Rectal smooth muscle tissue (tissue), 1 donor: ENCODE measurements around the gene RIN3.

Experiments used
- H3K27ac ChIP-seq: one replicate; pipeline ENCODE4 v1.7.0; 2013; ENCODE audit warnings: low read depth, low read length, inconsistent platforms
- H3K27me3 ChIP-seq: one replicate; pipeline ENCODE4 v1.7.0; 2013; ENCODE audit warnings: low read length; ENCODE audit not compliant: control insufficient read depth, insufficient read depth
- H3K36me3 ChIP-seq: one replicate; pipeline ENCODE4 v1.7.0; 2013; ENCODE audit warnings: low read length; ENCODE audit not compliant: control insufficient read depth, insufficient read depth
- H3K4me1 ChIP-seq: one replicate; pipeline ENCODE4 v1.7.0; 2013; ENCODE audit warnings: low read length; ENCODE audit not compliant: control insufficient read depth, insufficient read depth
- H3K4me3 ChIP-seq: one replicate; pipeline ENCODE4 v1.7.0; 2013; ENCODE audit warnings: low read length
- H3K9ac ChIP-seq: one replicate; pipeline ENCODE4 v1.7.0; 2013; ENCODE audit warnings: low read length

RIN3 gene

DNA sequence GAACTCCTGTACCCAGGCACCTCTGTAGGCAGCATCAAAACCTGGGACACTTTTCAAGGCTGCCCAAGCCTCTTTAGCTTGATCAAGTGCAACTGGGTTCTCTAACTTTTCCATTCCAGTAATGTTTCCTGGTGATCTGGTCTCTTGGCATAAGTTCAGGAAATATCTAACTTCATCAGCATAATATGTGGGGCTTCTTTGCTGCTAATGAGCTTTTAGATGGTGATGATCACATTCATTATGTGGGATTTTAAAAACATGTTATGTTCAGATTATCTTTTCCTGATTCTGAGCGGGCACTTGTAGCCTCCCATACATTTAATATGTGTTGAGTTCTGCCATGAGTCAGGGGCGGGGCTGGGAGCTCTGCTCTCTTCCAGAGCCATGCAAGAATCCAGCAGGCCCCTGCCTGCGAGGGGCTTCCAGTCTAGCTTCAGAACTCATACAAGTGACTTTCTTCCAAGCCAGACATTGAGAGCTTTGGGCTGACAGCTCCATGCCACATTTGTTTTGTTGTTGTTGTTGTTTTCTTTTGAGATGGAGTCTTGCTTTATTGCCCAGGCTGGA is 39.5 kb upstream of the RIN3 start:
- no peaks in the 10 kb centered on the region for H3K4me1 ChIP-seq
- H3K27ac ChIP-seq: no peak overlapping the region
- no peak overlapping the region for H3K4me3 ChIP-seq
- no peaks in the 10 kb centered on the region for H3K27me3 ChIP-seq
- no peaks in the 10 kb centered on the region for H3K36me3 ChIP-seq
- no peak overlapping the region for H3K9ac ChIP-seq

DNA sequence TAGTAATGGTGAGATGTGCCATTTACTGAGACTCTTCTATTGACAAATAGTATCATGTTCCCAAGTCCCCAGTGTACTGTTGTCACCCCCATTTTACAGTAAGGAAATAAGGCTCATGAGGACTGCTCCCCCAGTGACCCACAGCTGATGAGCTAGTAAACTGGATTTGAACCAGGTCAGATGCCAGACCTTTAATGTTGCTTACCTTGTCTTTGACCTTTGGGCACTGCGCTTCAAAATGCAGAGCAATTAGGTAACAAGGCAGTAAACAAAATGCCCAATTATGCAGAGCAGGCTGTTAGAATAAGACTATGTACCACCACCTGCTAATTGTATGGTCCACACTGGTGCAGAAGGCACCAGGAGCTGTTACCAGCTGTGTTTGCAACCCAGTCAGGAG is 38.5 kb upstream of the RIN3 start:
- Histone ChIP-seq H3K27me3 (no peaks in the 10 kb centered on the region), H3K27ac (no peak overlapping the region), H3K36me3 (no peaks in the 10 kb centered on the region), H3K4me3 (no peak overlapping the region), H3K9ac (no peak overlapping the region), H3K4me1 (no peaks in the 10 kb centered on the region)

DNA sequence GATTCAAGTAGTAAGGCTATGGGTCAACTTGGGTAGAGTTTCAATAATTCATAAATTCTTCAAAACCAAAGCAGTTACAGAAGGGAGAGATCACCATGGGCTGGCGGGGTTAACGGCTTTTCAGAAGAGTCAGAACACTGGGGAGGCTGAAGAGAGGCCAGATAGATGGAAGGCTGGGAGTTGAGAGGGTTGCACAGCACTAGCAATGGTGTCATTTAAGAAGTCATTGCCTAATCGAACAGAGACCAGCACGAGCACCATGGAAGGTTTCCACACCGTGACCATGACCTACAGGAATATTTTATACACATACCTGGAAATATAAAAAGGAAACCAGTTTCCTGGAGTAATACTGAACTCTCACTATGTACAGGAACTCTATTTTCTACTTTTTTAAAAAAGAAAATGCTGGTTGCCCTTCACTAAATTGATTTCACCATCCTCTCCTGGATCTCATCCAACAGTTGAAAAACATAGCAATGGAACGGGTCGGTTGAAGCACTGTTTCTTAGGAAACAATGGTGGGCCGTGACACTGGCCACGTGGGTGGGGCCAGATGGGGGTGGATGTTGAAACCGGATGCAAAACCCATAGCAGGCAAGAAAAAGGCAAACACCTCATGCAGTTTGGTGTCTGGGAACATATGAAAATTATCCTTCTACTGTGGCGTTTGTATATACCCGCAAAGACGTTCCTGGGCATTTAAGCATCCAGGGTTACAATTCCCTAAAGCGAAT is 38.0 kb upstream of the RIN3 start:
- no peak overlapping the region for H3K4me3 ChIP-seq
- H3K36me3 ChIP-seq: no peaks in the 10 kb centered on the region
- no peaks in the 10 kb centered on the region for H3K4me1 ChIP-seq
- no peak overlapping the region for H3K27ac ChIP-seq
- no peak overlapping the region for H3K9ac ChIP-seq
- H3K27me3 ChIP-seq: no peaks in the 10 kb centered on the region

DNA sequence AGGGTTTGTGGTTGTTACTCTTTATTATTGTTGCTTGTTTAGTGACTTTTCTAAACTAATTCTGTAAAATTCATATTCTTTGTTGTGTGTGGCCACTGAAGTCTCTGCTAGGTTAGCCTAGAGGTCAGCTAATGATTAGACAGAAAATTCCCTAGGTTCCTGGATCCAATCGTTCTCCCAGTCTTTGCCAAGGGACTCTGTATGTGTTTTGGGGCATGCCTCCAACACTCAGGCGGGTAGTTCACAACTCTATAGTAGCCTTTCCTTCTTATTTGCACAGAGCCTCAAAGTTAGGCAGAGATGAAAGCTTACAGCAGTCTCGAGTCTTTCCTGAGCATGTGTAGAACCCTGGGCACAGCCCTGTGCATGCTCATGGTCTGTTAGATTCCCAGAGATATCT is 32.7 kb upstream of the RIN3 start:
- H3K4me1 ChIP-seq: no peaks in the 10 kb centered on the region
- H3K27me3 ChIP-seq: no peaks in the 10 kb centered on the region
- no peak overlapping the region for H3K9ac ChIP-seq
- H3K27ac ChIP-seq: no peak overlapping the region
- H3K4me3 ChIP-seq: no peak overlapping the region
- H3K36me3 ChIP-seq: no peaks in the 10 kb centered on the region

DNA sequence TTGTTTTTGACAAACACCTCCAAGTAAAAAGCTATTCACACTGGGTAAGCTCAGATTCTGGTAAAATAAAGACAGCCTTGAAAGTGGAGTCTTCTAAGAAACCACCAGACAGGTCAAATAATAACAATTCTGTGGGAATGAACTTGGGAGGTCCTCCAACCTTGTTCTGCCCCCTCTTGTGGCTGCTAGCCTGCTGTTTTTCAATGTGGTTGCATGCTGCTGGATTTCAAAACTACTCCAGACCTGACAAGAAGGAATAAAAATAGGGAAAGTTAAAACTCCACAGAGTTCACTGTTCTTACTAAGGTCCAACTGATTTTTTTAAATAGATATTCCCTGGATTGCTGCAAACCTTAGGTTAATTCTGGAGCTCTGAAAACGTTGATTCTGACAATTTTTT is 32.2 kb upstream of the RIN3 start:
- no peak overlapping the region for H3K9ac ChIP-seq
- H3K4me3 ChIP-seq: no peak overlapping the region
- no peaks in the 10 kb centered on the region for H3K4me1 ChIP-seq
- H3K27ac ChIP-seq: no peak overlapping the region
- no peaks in the 10 kb centered on the region for H3K27me3 ChIP-seq
- no peaks in the 10 kb centered on the region for H3K36me3 ChIP-seq

DNA sequence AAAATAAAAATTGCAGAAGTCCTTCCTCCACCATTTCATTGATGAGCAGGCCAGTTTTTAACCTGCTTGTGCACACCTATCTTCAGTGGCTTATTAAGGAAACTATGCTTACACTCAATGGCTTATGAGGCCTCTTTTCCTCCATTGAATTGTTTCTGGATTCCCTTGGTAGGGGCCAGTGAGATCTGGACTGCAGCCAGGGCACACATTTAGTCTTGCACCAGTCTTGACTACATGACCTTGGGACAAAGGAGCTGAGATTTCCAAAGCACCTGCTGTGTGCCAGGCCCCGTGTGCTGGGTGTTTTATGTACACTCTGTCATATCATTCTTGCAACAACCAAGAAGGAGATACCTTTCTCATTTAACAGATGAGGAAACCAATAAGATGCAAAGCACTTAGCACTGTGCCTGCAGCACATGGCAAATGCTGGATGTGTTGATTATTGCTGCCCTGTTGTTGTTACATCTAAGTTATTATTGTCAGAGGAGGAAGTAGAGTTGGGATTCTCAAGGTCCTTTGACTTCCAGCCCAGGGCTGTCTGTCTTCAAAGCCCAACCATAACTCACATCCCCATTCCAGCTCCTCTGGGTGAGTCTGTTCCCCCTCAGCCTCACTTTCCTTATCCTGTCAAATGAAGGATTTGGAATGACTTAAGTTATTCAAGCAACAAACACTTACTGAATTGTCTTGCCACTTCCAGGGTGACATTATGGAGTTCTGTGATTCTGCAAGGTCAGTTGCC is 31.6 kb upstream of the RIN3 start:
- H3K36me3 ChIP-seq: no peaks in the 10 kb centered on the region
- H3K27ac ChIP-seq: no peak overlapping the region
- H3K9ac ChIP-seq: no peak overlapping the region
- H3K27me3 ChIP-seq: no peaks in the 10 kb centered on the region
- no peak overlapping the region for H3K4me3 ChIP-seq
- H3K4me1 ChIP-seq: no peaks in the 10 kb centered on the region

DNA sequence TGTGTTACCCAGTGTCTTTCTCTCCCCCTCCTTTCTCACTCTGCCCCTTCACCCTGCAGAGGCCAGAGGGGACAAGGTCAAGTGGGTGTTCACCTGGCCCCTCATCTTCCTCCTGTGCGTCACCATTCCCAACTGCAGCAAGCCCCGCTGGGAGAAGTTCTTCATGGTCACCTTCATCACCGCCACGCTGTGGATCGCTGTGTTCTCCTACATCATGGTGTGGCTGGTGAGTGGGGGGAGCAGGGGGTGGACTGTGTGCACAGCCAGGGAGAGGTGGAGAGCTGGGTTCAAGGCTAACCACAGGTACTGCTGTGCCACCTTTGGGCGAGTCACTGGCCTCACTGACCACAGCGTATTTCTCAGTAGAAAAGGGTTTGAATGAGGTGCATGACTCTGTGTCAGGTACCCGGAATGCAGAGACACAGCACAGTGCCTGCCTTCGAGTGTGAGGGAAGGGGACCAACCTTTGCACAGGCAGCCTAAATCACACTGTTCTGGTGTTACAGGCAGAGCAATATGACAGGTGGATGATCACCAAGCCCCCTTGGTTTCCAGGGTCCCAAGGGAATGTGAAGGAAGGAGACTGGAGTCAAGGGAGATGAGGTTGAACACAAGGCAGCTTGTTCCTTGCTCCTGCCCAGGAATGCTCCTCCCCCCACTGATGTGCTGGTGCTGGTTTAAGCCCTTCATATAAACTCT is 30.8 kb upstream of the RIN3 start:
- Histone ChIP-seq H3K27ac (no peak overlapping the region), H3K27me3 (no peaks in the 10 kb centered on the region), H3K4me1 (no peaks in the 10 kb centered on the region), H3K4me3 (no peak overlapping the region), H3K9ac (no peak overlapping the region), H3K36me3 (no peaks in the 10 kb centered on the region)

DNA sequence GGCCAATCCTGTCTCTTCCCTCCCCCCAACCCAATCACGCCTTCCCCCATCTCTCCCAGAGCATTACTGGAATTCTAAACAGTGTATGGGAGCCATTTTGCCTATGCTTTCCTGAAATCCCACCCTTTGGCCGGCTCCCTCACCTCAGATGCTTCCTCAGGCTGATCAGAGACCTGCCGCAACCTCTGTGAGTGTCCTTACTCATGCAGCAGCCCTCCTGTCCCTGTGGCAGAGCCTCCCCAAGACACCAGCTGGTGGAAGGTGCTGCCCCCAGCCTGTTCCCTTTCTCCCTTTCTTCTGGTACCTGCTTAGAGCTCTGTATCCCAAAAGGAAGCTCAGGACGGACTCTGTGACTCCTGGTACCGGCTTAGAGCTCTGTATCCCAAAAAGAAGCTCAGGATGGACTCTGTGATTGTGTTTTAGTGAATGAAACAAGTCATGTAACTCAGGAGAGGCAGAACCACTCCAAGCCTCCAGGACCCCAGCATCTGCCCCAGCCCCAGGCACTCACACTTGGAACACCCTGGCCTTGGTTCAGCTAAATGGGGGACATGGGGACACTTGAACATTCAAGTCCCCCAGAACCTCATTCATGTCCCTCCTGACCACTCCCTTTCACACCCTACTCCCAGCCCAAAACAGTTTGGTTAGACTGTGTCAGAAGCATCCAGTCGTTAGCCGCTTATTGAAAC is 29.3 kb upstream of the RIN3 start:
- H3K4me1 ChIP-seq: no peaks in the 10 kb centered on the region

DNA sequence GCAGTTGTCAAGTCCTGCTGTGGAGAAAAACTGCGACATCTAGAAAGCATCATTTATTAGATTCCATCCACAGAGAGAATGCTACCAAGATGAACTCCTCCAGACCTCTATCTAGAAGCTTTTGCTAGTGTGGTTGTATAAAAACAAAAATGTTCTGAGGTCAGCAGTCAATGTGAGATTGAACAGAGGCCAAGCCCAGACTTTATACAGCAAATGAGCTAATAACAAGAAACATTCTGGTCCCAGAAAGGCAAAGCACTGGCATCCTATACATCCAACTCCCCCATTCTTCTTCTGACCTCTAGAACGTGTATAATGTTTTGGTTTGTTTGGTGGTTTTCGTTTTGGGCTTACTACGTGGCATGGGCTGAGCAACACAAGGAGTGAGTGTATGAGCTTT is 26.7 kb upstream of the RIN3 start:
- Histone ChIP-seq H3K4me1 (no peaks in the 10 kb centered on the region), H3K9ac (no peak overlapping the region), H3K36me3 (no peaks in the 10 kb centered on the region), H3K27me3 (no peaks in the 10 kb centered on the region), H3K4me3 (no peak overlapping the region), H3K27ac (peak overlapping the region; percentile 19)

More for the DNA sequence above, 29.3 kb upstream of the RIN3 start:
- Histone ChIP-seq H3K9ac (no peak overlapping the region), H3K27ac (no peak overlapping the region), H3K36me3 (no peaks in the 10 kb centered on the region), H3K27me3 (no peaks in the 10 kb centered on the region), H3K4me3 (no peak overlapping the region)

DNA sequence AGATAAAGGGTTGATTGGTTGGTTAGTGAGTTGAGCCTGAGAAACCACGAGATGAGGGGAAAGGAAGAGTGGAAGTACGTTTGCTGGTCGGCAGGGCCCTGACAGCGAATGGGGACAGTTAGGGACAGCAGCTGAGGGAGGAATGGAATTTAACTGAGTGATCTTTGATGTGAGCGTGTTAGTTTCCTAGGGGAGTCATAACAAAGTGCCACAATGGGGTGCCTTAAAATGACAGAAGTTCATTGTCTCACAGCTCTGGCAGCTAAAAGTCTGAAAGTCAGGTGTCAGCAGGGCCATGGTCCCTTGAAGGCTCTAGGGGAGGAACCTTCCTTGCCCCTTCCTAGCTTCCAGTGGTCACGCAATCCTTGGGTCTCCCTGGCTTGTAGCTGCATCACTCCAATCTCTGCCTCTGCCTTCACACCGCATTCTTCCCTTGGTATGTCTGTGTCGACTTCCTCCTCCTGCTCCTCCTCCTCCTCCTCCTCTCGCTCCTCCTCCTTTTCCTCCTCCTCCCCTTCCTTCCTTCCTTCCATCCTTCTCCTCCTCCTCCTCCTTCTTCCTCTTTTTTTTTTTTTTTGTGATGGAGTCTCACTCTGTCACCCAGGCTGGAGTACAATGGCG is 26.0 kb upstream of the RIN3 start:
- Histone ChIP-seq H3K27ac (no peak overlapping the region), H3K27me3 (no peaks in the 10 kb centered on the region), H3K4me3 (no peak overlapping the region), H3K36me3 (no peaks in the 10 kb centered on the region), H3K9ac (no peak overlapping the region), H3K4me1 (no peaks in the 10 kb centered on the region)

DNA sequence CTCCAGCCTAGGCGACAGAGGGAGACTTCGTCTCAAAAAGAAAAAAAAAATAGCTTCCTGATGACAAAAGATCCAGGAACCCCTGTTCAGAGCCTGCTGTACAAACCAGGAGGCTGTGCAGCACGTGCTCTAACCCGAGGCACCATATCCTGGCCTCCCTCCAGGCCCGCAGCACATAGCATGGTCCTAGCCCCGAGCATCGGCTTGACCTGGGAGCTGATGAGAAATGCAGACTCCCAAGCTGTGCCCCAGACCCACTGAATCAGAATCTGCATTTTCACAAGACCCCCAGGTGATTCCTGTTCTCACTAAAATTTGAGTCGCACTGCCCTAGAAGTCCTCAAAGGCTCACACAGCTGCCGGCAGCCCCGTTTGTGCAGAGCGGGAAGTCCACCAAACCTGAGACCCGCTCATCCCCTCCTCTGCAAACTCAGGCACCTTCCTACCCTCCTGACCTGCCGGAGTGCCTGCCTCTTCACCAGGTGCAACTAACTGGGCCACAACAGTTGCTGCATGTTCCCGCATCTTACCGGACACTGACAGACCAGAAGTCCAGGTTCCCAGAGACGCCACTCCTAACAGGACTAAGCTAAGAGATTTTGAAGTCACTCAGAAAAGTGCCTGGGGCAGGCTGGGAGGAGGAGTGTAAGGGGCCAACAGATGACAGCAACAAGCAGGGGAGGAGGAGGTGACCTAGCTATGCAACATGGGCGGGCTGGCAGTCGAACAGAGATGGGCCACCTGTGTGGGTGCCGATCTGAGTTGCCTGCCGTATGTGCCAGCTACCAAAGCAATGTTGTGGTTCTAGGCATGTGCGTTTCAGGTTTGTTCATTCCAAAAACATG is 24.0 kb upstream of the RIN3 start:
- Histone ChIP-seq H3K9ac (no peak overlapping the region), H3K36me3 (no peaks in the 10 kb centered on the region), H3K27me3 (no peaks in the 10 kb centered on the region), H3K4me1 (no peaks in the 10 kb centered on the region), H3K4me3 (no peak overlapping the region), H3K27ac (no peak overlapping the region)
